C4-2B (cell line): ENCODE measurements around the gene ADRA1B.

Source experiments
- CTCF ChIP-seq: fragments of 450-650 bp; conservative IDR thresholded peaks from 2 replicates; pipeline ENCODE4 v1.5.1; 2017; ENCODE audit warnings: mild to moderate bottlenecking
- ZFX ChIP-seq: fragments of 450-650 bp; IDR thresholded peaks from 2 replicates; pipeline ENCODE4 v1.6.1; 2017

DNA sequence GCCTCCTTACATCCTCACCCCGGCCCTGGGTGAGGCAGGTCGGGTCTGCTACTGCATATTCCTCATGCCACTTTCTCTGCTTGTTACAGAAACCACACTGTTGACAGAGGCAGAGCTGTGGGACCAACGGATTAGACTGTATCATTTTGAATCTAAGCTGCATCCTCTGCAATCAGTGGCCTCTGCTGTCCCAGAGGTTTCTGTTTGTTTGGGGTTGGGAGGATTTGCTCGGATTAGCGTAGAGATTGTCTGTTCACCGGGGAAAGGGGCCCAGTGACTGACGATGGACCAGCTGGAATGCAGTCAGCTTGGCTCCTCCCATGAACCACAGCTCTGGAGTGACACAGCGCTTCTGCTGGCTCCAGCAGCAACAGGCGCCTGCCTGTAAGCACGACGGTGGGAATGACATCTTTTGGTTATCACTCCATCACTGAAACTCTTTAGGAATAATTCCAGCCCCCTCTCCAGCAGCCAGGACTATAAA is 37.3 kb upstream of the ADRA1B start:
- no peak for TF ChIP-seq CTCF
- no peak for TF ChIP-seq ZFX
